MM.1S (cell line): ENCODE measurements around the gene DCDC2.

Source experiments
- EZH2 ChIP-seq: fragments of 300-600 bp; sonication (generic); optimal IDR thresholded peaks from 2 replicates; pipeline ENCODE3; 2017; ENCODE audit warnings: low read depth, mild to moderate bottlenecking, antibody characterized with exemption, low read length, mixed read lengths
- TF ChIP-seq, protein P1 (sequence below): fragments of 300-600 bp; sonication (generic); IDR thresholded peaks from 2 replicates; pipeline ENCODE4 v1.5.1; 2016; ENCODE audit warnings: antibody characterized with exemption, low read length, mixed read lengths

GRCh38 chr6:24229696-24230405, 128.0 kb downstream of the DCDC2 start:
- TF ChIP-seq, protein P1, sequence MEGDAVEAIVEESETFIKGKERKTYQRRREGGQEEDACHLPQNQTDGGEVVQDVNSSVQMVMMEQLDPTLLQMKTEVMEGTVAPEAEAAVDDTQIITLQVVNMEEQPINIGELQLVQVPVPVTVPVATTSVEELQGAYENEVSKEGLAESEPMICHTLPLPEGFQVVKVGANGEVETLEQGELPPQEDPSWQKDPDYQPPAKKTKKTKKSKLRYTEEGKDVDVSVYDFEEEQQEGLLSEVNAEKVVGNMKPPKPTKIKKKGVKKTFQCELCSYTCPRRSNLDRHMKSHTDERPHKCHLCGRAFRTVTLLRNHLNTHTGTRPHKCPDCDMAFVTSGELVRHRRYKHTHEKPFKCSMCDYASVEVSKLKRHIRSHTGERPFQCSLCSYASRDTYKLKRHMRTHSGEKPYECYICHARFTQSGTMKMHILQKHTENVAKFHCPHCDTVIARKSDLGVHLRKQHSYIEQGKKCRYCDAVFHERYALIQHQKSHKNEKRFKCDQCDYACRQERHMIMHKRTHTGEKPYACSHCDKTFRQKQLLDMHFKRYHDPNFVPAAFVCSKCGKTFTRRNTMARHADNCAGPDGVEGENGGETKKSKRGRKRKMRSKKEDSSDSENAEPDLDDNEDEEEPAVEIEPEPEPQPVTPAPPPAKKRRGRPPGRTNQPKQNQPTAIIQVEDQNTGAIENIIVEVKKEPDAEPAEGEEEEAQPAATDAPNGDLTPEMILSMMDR: no peak
- TF ChIP-seq EZH2: no peak
